ENCODE results near the gene KLHL10. TPM values are rescaled to one million over a fixed set of nuclear protein-coding genes. Genes with fewer than 3 reads are reported as not detected.

KLHL10 gene
- polyA plus RNA-seq, 2 of the 4 experiments (the other 2 are of a cell fraction), result 0.12 to 0.13 TPM

Small RNA genes within 50 kb of the gene (small RNA-seq; reads per million reads assigned to genes)
- gene AC125257.2, result 0 reads per million in 6 experiments

Other genes starting within 250 kb of the KLHL10 start
- gene KRT16, start 225.1 kb upstream of the KLHL10 start, polyA plus RNA-seq (2011; rRNA removed), result 0.21 and 0.28 TPM in 2 replicates
- 0.44 TPM in 1 of 3 replicates, not detected in the others for gene KRT16, start 225.1 kb upstream of the KLHL10 start, polyA plus RNA-seq (2017; fragmentation: RNase III; extraction: RNeasy Plus Mini Kit Qiagen cat#74134 plus additional on column Dnase treatment)
- 0.78 and 1.2 TPM in 2 replicates for gene KRT17, start 213.2 kb upstream of the KLHL10 start, polyA plus RNA-seq (2011; rRNA removed)
- gene KRT17, start 213.2 kb upstream of the KLHL10 start, polyA plus RNA-seq (2017; fragmentation: RNase III; extraction: RNeasy Plus Mini Kit Qiagen cat#74134 plus additional on column Dnase treatment), result 0.43 to 0.57 TPM (median 0.56 TPM) in 3 replicates
- gene EIF1, start 148.9 kb upstream of the KLHL10 start, polyA plus RNA-seq (2011; rRNA removed), result 873 and 1,224 TPM in 2 replicates
- gene EIF1, start 148.9 kb upstream of the KLHL10 start, polyA plus RNA-seq (2017; fragmentation: RNase III; extraction: RNeasy Plus Mini Kit Qiagen cat#74134 plus additional on column Dnase treatment), result 827 to 920 TPM (median 834 TPM) in 3 replicates
- gene GAST, start 125.5 kb upstream of the KLHL10 start, polyA plus RNA-seq (2011; rRNA removed), result not detected in 2 replicates
- not detected in 3 replicates for gene GAST, start 125.5 kb upstream of the KLHL10 start, polyA plus RNA-seq (2017; fragmentation: RNase III; extraction: RNeasy Plus Mini Kit Qiagen cat#74134 plus additional on column Dnase treatment)
- gene HAP1, start 103.2 kb upstream of the KLHL10 start, polyA plus RNA-seq (2011; rRNA removed), result 2.0 and 2.2 TPM in 2 replicates
- gene HAP1, start 103.2 kb upstream of the KLHL10 start, polyA plus RNA-seq (2017; fragmentation: RNase III; extraction: RNeasy Plus Mini Kit Qiagen cat#74134 plus additional on column Dnase treatment), result 1.3 to 2.3 TPM (median 1.6 TPM) in 3 replicates
- 54.8 and 110 TPM in 2 replicates for gene JUP, start 51.1 kb upstream of the KLHL10 start, polyA plus RNA-seq (2011; rRNA removed)
- 63.3 to 127 TPM (median 107 TPM) in 3 replicates for gene JUP, start 51.1 kb upstream of the KLHL10 start, polyA plus RNA-seq (2017; fragmentation: RNase III; extraction: RNeasy Plus Mini Kit Qiagen cat#74134 plus additional on column Dnase treatment)
- gene P3H4, start 25.9 kb upstream of the KLHL10 start, polyA plus RNA-seq (2011; rRNA removed), result 32.1 and 36.0 TPM in 2 replicates
- gene P3H4, start 25.9 kb upstream of the KLHL10 start, polyA plus RNA-seq (2017; fragmentation: RNase III; extraction: RNeasy Plus Mini Kit Qiagen cat#74134 plus additional on column Dnase treatment), result 41.6 to 62.1 TPM (median 52.8 TPM) in 3 replicates
- gene FKBP10, start 24.8 kb upstream of the KLHL10 start, polyA plus RNA-seq (2011; rRNA removed), result 109 and 112 TPM in 2 replicates
- 109 to 121 TPM (median 119 TPM) in 3 replicates for gene FKBP10, start 24.8 kb upstream of the KLHL10 start, polyA plus RNA-seq (2017; fragmentation: RNase III; extraction: RNeasy Plus Mini Kit Qiagen cat#74134 plus additional on column Dnase treatment)
- gene NT5C3B, start 1.6 kb upstream of the KLHL10 start, polyA plus RNA-seq (2011; rRNA removed), result 167 and 171 TPM in 2 replicates
- 109 to 118 TPM (median 114 TPM) in 3 replicates for gene NT5C3B, start 1.6 kb upstream of the KLHL10 start, polyA plus RNA-seq (2017; fragmentation: RNase III; extraction: RNeasy Plus Mini Kit Qiagen cat#74134 plus additional on column Dnase treatment)
- 12.7 and 13.7 TPM in 2 replicates for gene KLHL11, start 27.6 kb downstream of the KLHL10 start, polyA plus RNA-seq (2011; rRNA removed)
- gene KLHL11, start 27.6 kb downstream of the KLHL10 start, polyA plus RNA-seq (2017; fragmentation: RNase III; extraction: RNeasy Plus Mini Kit Qiagen cat#74134 plus additional on column Dnase treatment), result 3.1 to 3.8 TPM (median 3.8 TPM) in 3 replicates
- 367 and 376 TPM in 2 replicates for gene ACLY, start 81.1 kb downstream of the KLHL10 start, polyA plus RNA-seq (2011; rRNA removed)
- 337 to 355 TPM (median 344 TPM) in 3 replicates for gene ACLY, start 81.1 kb downstream of the KLHL10 start, polyA plus RNA-seq (2017; fragmentation: RNase III; extraction: RNeasy Plus Mini Kit Qiagen cat#74134 plus additional on column Dnase treatment)
- gene ODAD4, start 92.8 kb downstream of the KLHL10 start, polyA plus RNA-seq (2011; rRNA removed), result 2.0 and 2.3 TPM in 2 replicates
- 2.2 to 2.5 TPM (median 2.3 TPM) in 3 replicates for gene ODAD4, start 92.8 kb downstream of the KLHL10 start, polyA plus RNA-seq (2017; fragmentation: RNase III; extraction: RNeasy Plus Mini Kit Qiagen cat#74134 plus additional on column Dnase treatment)
- 38.6 and 49.8 TPM in 2 replicates for gene CNP, start 129.0 kb downstream of the KLHL10 start, polyA plus RNA-seq (2011; rRNA removed)
- 113 to 118 TPM (median 116 TPM) in 3 replicates for gene CNP, start 129.0 kb downstream of the KLHL10 start, polyA plus RNA-seq (2017; fragmentation: RNase III; extraction: RNeasy Plus Mini Kit Qiagen cat#74134 plus additional on column Dnase treatment)
- 95.3 and 116 TPM in 2 replicates for gene DNAJC7, start 179.6 kb downstream of the KLHL10 start, polyA plus RNA-seq (2011; rRNA removed)
- 140 to 161 TPM (median 148 TPM) in 3 replicates for gene DNAJC7, start 179.6 kb downstream of the KLHL10 start, polyA plus RNA-seq (2017; fragmentation: RNase III; extraction: RNeasy Plus Mini Kit Qiagen cat#74134 plus additional on column Dnase treatment)
- gene NKIRAS2, start 182.3 kb downstream of the KLHL10 start, polyA plus RNA-seq (2011; rRNA removed), result 52.2 and 54.3 TPM in 2 replicates
- gene NKIRAS2, start 182.3 kb downstream of the KLHL10 start, polyA plus RNA-seq (2017; fragmentation: RNase III; extraction: RNeasy Plus Mini Kit Qiagen cat#74134 plus additional on column Dnase treatment), result 44.1 to 48.0 TPM (median 45.2 TPM) in 3 replicates
- gene C17orf113, start 212.8 kb downstream of the KLHL10 start, polyA plus RNA-seq (2011; rRNA removed), result 1.0 and 1.4 TPM in 2 replicates
- 0.55 to 0.80 TPM (median 0.67 TPM) in 3 replicates for gene C17orf113, start 212.8 kb downstream of the KLHL10 start, polyA plus RNA-seq (2017; fragmentation: RNase III; extraction: RNeasy Plus Mini Kit Qiagen cat#74134 plus additional on column Dnase treatment)

Measured in A549 (cell line).